GM10266 (cell line): ENCODE measurements around the gene SUMF1.

Experiments
- DNase-seq: peaks from one replicate; pipeline ENCODE4 v3.0.0; 2012; ENCODE audit errors: extremely low spot score
- CTCF ChIP-seq: IDR thresholded peaks from 2 replicates; pipeline ENCODE4 v1.5.1; 2012; ENCODE audit warnings: mild to moderate bottlenecking, low read depth; ENCODE audit not compliant: control insufficient read depth, insufficient read depth; ENCODE audit errors: missing control alignments

The SUMF1 gene

DNA sequence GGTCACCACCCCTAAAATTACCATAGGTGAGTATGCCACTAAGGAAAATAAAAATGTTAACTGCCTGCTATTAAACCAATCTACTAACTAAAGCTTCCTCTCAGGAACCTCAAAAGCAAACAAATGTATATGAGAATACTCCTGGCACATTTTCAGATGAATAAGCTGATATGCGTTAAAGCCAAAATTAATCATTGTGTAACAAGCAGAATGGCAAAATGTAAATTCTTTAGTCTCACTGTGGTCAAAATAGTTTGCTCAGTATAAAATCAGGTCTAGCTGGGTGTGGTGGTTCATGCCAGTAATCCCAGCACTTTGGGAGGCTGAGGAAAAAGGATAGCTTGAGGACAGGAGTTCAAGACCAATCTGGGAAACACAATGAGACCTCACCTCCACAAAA, 53.6 kb downstream of the SUMF1 start:
- TF ChIP-seq CTCF, result no peak
- no peak for DNase-seq

GRCh38 chr3:4411833-4412232, 55.2 kb downstream of the SUMF1 start:
- TF ChIP-seq CTCF, result no peak
- no peak for DNase-seq

DNA sequence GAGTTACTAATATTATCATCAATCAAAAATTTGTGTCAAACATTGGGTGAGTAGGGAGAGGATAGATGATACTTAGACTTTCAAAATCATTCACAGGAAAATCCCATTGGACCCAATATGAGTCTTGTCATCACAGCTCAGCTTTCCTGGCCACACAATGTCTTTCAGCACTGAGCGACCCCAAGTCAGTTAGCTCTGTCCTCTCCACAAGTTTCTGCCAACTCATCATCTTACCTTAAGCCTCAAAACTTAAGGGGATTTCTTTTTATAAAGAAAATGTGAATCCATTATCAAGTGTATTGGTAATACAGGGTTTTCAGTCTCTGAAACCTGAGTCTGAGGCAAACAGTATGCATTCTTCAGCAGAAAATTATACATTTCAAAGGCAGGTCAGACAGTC, 55.8 kb downstream of the SUMF1 start:
- DNase-seq, result no peak
- TF ChIP-seq CTCF, result no peak

DNA sequence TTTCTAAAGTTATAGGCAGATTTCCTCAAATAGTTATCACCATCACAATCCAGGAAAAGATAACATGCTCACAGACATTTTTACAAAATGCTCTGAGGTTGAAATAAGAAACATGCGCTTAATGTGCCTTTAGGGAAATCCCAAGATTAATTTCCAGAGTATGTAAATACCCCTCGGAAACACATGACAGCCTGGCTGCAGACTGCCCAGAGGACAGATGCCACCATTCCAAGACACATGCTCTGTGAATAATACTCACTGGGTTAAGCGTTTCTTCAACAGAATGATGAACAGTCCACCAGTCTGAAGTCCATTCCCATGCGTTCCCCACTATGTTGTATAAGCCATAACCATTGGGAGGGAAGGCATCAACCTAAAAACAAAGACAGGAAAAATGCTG, 56.5 kb downstream of the SUMF1 start:
- no peak for DNase-seq
- no peak for TF ChIP-seq CTCF

DNA sequence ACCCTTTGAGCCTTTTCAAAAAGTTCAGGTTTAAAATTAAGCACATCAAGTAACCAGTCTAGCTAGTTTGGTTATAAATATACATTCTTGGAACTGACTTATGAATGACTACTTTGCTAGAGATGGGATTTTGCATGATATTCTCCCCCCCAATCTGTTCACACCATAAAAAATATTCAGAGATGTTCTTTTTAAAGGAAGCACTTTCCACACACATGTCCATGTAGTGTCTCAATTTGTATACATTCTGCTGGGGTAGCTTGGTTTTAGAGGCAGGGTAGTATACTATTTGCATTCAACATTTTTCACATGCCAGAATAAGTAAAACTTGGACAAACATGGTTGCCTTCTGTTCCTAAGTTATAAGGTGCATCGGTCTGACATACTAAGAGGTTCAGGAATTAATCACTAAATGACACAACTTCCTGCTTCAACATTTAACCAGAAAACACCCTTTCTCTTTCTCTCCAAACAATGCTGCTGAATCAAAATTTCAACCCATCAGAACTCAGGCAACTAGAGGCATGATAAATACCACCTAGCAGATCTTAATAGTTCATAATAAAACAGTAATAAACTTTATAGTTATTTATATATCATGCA, 57.0 kb downstream of the SUMF1 start:
- DNase-seq, result peak; percentile 10

GRCh38 chr3:4409415-4409814, 57.7 kb downstream of the SUMF1 start:
- no peak for TF ChIP-seq CTCF
- peak; percentile 10 for DNase-seq

More for the DNA sequence above, 57.0 kb downstream of the SUMF1 start:
- TF ChIP-seq CTCF, result no peak

DNA sequence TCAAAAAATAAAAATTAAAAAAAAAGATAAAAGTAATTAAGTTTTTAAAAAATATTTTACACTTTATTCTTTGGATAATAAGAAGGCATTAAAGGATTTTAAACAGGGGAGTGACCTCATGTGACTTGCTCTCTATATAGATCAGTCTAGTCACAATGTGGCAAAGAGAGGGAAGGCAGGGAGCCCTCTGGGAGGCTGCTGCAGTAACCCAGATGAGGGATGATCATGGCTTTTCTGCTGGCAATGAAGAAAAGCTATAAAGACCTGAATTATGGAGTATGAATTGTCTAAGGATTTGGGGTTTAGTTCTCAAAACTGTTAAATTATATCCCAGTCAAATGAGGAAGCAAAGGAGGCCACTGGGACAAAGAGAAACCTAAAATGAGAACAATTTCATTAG, 58.1 kb downstream of the SUMF1 start:
- no peak for TF ChIP-seq CTCF
- DNase-seq, result no peak
